K562 (cell line): ENCODE results near the gene ITPR2. TPM values are rescaled to one million over a fixed set of nuclear protein-coding genes. Genes with fewer than 3 reads are reported as not detected.

ENCODE experiments used
- ATAC-seq: fragments of 200-7000 bp; cut with Tn5 transposase; 3 replicates; pipeline ENCODE4 v1.9.1; 2020; ENCODE audit warnings: moderate library complexity
- BruUV-seq: library from RNA; stranded (reverse); fragments of 400-500 nt; replicated peaks from 2 replicates; lab custom pipeline; 2021; lab: Mats Ljungman, UMichigan
- CTCF ChIA-PET: fragments of 300-600 bp; formaldehyde crosslinking; extraction: SDS; loops from one replicate; lab custom pipeline; 2021; ENCODE audit warnings: low intra/inter-chr PET ratio; lab: Yijun Ruan, JAX
- POLR2A ChIA-PET: fragments of 300-600, 350-650 bp; sonication (Branson Sonifier 250); formaldehyde crosslinking; extraction: SDS; loops from one replicate; lab custom pipeline; 2021; ENCODE audit warnings: antibody characterized with exemption, inconsistent platforms; lab: Yijun Ruan, JAX
- DNase-seq, 4 experiments: peaks; one replicate each; pipeline versions ENCODE4 v3.0.0 to v3.0.0-alpha.2; 2011 to 2018; ENCODE audit warnings: low spot score in 3 of 4, mixed read lengths in 3 of 4; ENCODE audit errors: extremely low read depth in 1 of 4
- FAIRE-seq: peaks from 2 replicates; lab custom pipeline; 2011; peaks lifted over from hg19 to GRCh38; lab: Jason Lieb, UNC
- H2AFZ ChIP-seq: 2 replicates; pipeline ENCODE4 v1.6.0; 2011; ENCODE audit warnings: low read depth, low read length, control low read depth, inconsistent platforms
- H3K27ac ChIP-seq: fragments of 200-600 bp; 3 replicates; pipeline ENCODE4 v1.8.0; 2011; ENCODE audit warnings: low read depth, mild to moderate bottlenecking, control low read depth, inconsistent platforms, low read length, moderate library complexity, mixed read lengths; ENCODE audit errors: extremely low read depth
- H3K27me3 ChIP-seq, 2 experiments: fragments of 300-600 bp in 1 of 2; 2 replicates in 1 of 2; 3 replicates in 1 of 2; pipeline versions ENCODE4 v1.6.0 to v1.8.0; 2011; ENCODE audit warnings: inconsistent platforms in 2 of 2, low read length in 2 of 2, mild to moderate bottlenecking in 1 of 2, mixed read lengths in 1 of 2, moderate library complexity in 1 of 2; ENCODE audit not compliant: control insufficient read depth in 2 of 2, insufficient read depth in 2 of 2
- H3K36me3 ChIP-seq: fragments of 300-600 bp; 3 replicates; pipeline ENCODE4 v1.8.0; 2011; ENCODE audit warnings: mild to moderate bottlenecking, low read length, inconsistent platforms; ENCODE audit not compliant: control insufficient read depth, insufficient read depth
- H3K4me1 ChIP-seq, 2 experiments: fragments of 200-600 bp in 1 of 2; replicated peaks in 1 of 2; 2 replicates in 1 of 2; 3 replicates in 1 of 2; pipeline versions ENCODE4 v1.5.1 to v1.8.0; 2011; ENCODE audit warnings: inconsistent platforms in 2 of 2, low read length in 2 of 2, mild to moderate bottlenecking in 1 of 2, mixed read lengths in 1 of 2, moderate library complexity in 1 of 2; ENCODE audit not compliant: control insufficient read depth in 2 of 2, insufficient read depth in 2 of 2
- H3K4me2 ChIP-seq: 2 replicates; pipeline ENCODE4 v1.6.1; 2011; ENCODE audit warnings: low read length, control low read depth, inconsistent platforms, mixed read lengths; ENCODE audit not compliant: insufficient read depth
- H3K4me3 ChIP-seq: fragments of 200-600 bp; sonication (generic), shearing (Covaris generic); 2 replicates; pipeline ENCODE4 v1.5.1; 2016; ENCODE audit warnings: control low read depth, inconsistent platforms
- H3K79me2 ChIP-seq: fragments of 200-600 bp; 3 replicates; pipeline ENCODE4 v1.8.0; 2011; ENCODE audit warnings: low read length, inconsistent platforms; ENCODE audit not compliant: control insufficient read depth, insufficient read depth
- H3K9ac ChIP-seq, 2 experiments: 2 replicates each; pipeline versions ENCODE4 v1.6.0 to v1.6.1; 2011; ENCODE audit warnings: low read depth in 2 of 2, low read length in 2 of 2, control low read depth in 1 of 2, inconsistent platforms in 1 of 2, mild to moderate bottlenecking in 1 of 2, mixed read lengths in 1 of 2; ENCODE audit not compliant: insufficient read depth in 1 of 2
- H3K9me1 ChIP-seq: one replicate; pipeline ENCODE4 v1.6.0; 2011; ENCODE audit warnings: inconsistent platforms, mild to moderate bottlenecking, low read length, moderate library complexity; ENCODE audit not compliant: control insufficient read depth, insufficient read depth
- H3K9me3 ChIP-seq: replicated peaks from 2 replicates; pipeline ENCODE4 v1.5.1; 2011; ENCODE audit warnings: low read depth, low read length, inconsistent platforms; ENCODE audit not compliant: control insufficient read depth, insufficient read depth
- H4K20me1 ChIP-seq: replicated peaks from 2 replicates; pipeline ENCODE4 v1.6.1; 2011; ENCODE audit warnings: low read length, inconsistent platforms, mixed read lengths; ENCODE audit not compliant: control insufficient read depth, insufficient read depth
- ZNF232 ChIP-seq: sonication (generic); formaldehyde crosslinking; IDR thresholded peaks from 2 replicates; pipeline ENCODE4 v1.8.0; 2022; ENCODE audit warnings: mild to moderate bottlenecking, missing genetic modification reagents
- WGBS: fragments of 100-300 bp; shearing (Covaris generic); methylation state at CpG from one replicate; pipeline ENCODE4 v1.1.6; 2016; ENCODE audit warnings: low coverage, mixed read lengths; ENCODE audit not compliant: insufficient coverage; ENCODE audit errors: missing lambda C conversion rate; 5-methylcytosine and 5-hydroxymethylcytosine counted together
- in situ Hi-C: fragments of 300-500 bp; cut with MboI; formaldehyde crosslinking; loops from 4 replicates; pipeline ENCODE4 v1.15.0; 2018; ENCODE audit warnings: inconsistent platforms, mixed read lengths
- intact Hi-C: fragments of 100-400 bp; cut with micrococcal nuclease; formaldehyde crosslinking; loops from 2 replicates; pipeline ENCODE4 v1.14.2; 2022
- polyA plus RNA-seq, 8 experiments: library from polyadenylated mRNA; depleted of rRNA in 4 of 8; stranded (reverse) in 5 of 8; unstranded in 3 of 8; fragments of >200 nt; fragmentation: Nextera tagmentation in 2 of 8; fragmentation: Illumina TruSeq in 1 of 8; extraction: Ambion mirVana in 2 of 8; extraction: Trizol in 1 of 8; gene quantifications; 2 replicates each; pipeline versions ENCODE4 v1.2.1 to v1.2.3, GENCODE V29; 2011 to 2014; ENCODE audit warnings: inconsistent platforms in 1 of 8, missing spikeins in 1 of 8
- total RNA-seq, 7 experiments: library from RNA; depleted of rRNA in 6 of 7; stranded (reverse); fragments of >200 nt in 6 of 7; fragmentation: Illumina TruSeq in 2 of 7; extraction: Trizol in 2 of 7; gene quantifications; 2 replicates each; pipeline versions ENCODE4 v1.2.1 to v1.2.3, GENCODE V29; 2011 to 2021; ENCODE audit warnings: low replicate concordance in 1 of 7
- TF ChIP-seq, protein P1 (sequence below): fragments of 450-650 bp; formaldehyde crosslinking; IDR thresholded peaks from 2 replicates; pipeline ENCODE4 v1.4.0; 2020; ENCODE audit warnings: mild to moderate bottlenecking, mixed read lengths

ITPR2 gene
- total and polyA plus RNA-seq, 9 of the 15 experiments (the other 6 are each of a cell fraction or from before 2014, with no cell fraction given): 0.21 to 3.3 (median 0.95) TPM

DNA sequence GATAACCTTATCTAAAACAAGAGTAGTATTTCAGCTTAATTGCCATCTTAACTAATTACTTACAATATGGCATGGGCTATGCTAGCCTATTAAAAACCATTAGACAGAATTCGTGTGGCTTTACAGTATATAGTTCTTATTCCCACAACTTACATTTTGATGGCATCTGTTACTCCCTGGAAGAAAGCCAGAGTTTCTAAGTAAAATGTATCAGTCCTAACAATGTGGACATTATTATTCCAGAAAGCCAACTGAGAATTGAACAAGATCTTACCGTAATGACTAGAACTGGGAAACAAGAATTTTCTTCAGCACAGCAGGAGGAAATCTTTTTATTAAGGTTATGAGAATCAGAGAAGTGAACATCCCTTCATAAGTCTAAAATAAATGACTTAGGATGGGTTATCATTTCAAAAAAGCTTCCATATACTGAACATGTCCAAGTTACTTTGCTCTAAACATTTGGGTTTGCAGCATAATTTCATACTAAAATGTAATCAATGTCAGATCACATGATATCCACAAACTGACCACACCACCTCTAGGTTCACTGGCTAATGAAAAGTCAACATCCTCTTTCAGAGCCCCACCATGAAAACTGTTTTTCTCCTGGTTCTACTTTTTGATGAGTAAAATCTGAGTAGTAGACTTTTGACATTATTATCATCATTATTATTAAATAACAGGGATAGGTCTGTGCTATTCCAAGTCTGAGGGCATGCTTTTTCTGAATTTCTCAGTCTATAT, 457.9 kb downstream of the ITPR2 start:
- H3K27ac ChIP-seq: no peak overlapping the region
- FAIRE-seq (no peak), ATAC-seq (no peak), DNase-seq (no peak)
- no peak overlapping the region for H3K4me3 ChIP-seq
- H3K9me1 ChIP-seq: no peaks in the 10 kb centered on the region
- no peaks in the 10 kb centered on the region for H3K9me3 ChIP-seq
- H3K4me2 ChIP-seq: no peak overlapping the region
- H3K79me2 ChIP-seq: no peaks in the 10 kb centered on the region
- H3K4me1 ChIP-seq: no peaks in the 10 kb centered on the region
- 0% methylated on average over 2 of the region's 2 CpGs for WGBS
- H4K20me1 ChIP-seq: no peaks in the 10 kb centered on the region
- no TSS peak for BruUV-seq
- in situ Hi-C loops (no loop called here), intact Hi-C loops (no loop called here)
- ChIA-PET CTCF (no interaction called here), POLR2A (no interaction called here)
- TF ChIP-seq, protein P1, sequence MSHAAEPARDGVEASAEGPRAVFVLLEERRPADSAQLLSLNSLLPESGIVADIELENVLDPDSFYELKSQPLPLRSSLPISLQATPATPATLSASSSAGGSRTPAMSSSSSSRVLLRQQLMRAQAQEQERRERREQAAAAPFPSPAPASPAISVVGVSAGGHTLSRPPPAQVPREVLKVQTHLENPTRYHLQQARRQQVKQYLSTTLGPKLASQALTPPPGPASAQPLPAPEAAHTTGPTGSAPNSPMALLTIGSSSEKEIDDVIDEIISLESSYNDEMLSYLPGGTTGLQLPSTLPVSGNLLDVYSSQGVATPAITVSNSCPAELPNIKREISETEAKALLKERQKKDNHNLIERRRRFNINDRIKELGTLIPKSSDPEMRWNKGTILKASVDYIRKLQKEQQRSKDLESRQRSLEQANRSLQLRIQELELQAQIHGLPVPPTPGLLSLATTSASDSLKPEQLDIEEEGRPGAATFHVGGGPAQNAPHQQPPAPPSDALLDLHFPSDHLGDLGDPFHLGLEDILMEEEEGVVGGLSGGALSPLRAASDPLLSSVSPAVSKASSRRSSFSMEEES (CRISPR knock-in tag): peak; percentile 8; the same call in 1 of the 2 replicates
- no peak for TF ChIP-seq ZNF232 (CRISPR knock-in tag)
- no peaks in the 10 kb centered on the region for H3K36me3 ChIP-seq
- H3K27me3 ChIP-seq: no peaks in the 10 kb centered on the region; a peak in 2 of 5 replicates
- H3K9ac ChIP-seq: no peak overlapping the region
- H2AFZ ChIP-seq: no peak overlapping the region
